IPS-11a (cell line): ENCODE results near the gene THBD.

ENCODE experiments used
- H3K4me3 ChIP-seq: one replicate; pipeline ENCODE4 v1.5.1; 2013; ENCODE audit warnings: low read depth, low read length, control low read depth

THBD gene

DNA sequence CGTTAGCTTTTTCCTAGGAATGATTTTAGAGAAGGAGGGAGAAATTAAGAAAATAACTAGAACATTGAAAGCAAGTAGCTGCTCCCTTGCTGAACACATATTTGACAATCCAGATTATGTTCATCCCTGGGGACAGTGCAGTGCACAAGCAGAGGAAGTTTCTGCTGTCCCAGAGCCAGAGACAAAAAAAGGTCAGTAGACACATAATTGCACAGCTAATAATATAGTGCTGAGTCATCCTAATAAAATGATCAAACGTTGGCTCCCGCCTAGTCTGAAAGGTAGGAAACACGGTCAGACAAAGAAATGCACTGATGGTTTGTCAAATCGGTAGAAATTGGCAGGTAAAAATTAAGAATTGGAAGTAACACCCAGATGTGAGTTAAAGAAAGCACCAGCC, 36.0 kb downstream of the THBD start:
- H3K4me3 ChIP-seq, result no peak overlapping the region

DNA sequence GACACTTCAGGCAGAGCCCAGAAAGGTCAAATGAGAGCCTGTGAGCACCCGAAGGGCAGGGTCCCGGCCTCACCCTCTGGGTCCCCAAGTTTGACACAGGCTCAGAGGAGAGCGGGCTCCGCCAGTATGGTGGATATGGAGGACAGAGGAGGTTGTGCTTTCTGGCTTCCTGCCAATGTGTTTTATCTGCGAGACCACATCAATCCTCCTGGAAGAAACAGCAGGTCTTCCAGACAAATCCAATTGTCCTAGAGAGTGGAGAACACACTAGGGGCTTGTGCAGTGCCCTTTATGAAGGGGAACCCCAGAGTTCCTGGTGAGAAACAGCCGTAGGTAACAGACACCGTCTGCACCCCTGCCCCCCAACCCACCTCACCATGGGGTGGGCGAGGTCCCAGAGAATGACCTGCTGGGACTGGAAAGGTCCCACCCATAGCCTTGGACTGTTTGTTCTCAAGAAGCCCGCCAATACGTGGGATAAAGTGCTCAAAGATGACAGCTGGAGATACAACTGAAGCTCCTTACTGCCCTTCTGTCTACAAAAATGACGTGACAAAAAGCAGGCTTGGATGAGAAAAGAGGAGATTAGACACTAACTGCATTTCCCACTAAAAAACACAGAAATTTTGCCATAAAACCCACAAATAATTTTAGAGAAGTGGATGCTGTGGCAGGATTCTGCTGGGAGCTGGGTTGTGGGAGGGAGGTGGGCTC, 38.3 kb downstream of the THBD start:
- no peak overlapping the region for H3K4me3 ChIP-seq

DNA sequence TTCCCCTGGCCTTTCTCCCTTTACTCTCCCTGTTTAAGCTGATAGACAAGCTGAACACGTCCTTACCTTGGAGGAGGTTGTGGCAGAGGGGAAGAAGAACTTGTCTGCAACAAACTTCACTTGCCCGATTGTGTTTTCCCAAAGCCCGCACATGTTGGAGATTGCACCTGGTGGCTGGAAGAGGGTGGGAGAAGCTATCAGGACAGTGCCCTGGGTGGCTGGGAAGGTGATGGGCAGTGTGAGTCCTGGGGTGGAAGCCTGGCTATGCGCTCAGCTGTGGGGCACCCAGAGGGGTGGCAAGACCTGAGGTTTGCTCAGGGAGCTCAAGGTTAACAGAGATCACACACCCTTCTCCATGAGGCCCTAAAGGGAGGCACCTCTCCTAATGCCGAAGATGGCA, 39.4 kb downstream of the THBD start:
- H3K4me3 ChIP-seq, result no peak overlapping the region

DNA sequence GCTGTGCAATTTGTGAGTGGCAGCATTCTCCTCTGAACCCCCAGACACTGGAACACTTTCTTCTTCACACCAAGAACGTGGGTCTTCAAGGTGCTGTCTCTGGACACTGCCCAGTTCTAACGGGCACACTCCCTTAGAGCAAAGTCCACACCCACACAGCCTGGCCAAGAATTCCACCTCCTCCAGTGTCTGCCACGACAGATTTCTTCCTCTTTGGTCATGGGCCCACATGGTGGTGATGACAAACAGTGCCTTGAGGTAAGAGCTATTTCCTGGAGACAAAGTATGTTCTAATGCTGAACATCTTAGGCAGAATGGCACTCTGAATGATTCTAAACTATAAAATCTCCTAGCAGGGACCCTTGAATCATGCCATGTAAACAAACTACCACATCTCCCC, 39.8 kb downstream of the THBD start:
- no peak overlapping the region for H3K4me3 ChIP-seq

DNA sequence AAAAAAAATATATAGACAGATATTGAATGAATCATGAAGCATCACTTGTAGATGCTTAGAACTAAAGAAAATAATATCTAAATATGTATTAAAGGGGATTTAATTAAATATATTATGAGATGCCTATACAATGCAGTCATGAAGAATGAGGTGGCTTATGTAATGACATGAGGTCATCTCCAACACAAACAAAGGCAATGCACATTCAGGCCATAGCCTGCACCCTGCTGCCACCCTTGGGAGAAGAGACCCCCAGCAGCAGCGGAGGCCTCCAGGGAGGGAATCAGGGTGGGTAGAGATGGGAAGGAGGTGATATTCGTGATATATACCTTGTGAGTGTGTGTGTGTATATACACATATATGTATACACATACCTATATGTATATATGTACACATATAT, 40.8 kb downstream of the THBD start:
- no peak overlapping the region for H3K4me3 ChIP-seq

DNA sequence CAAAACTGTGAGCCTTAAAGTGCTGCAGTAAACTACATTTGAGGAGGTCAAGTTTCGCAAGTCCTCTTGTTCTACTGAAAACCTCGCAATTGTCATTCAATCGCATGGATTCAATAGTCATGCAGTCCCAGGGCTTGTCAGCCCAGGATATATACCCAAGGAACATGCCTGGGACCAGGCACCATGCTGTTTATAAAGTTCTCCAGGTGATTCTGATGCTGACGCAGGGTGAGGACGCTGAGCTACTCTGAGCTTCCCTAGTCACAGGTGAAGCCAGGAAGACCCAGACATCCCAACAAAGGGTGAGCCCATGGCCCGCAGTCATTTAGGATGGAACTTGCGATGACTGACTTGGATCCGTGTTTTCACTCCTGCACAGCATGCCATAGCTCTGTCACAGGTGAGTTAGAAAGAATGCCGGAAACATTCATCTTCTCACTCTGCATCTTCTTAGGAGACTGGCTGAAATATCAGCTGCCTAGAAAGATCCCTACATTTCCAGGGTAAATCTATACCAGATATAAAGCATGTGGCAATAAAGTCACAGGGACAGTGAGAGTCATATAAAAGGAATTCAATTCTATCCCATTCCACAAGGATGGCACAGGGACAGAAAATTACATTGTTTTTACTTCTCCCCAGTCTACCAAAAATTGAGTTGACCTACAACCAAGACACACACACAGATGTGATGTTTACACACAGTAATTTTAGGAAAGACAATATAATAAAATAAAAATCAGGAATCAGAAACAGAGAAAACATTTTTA, 41.4 kb downstream of the THBD start:
- H3K4me3 ChIP-seq, result no peak overlapping the region

DNA sequence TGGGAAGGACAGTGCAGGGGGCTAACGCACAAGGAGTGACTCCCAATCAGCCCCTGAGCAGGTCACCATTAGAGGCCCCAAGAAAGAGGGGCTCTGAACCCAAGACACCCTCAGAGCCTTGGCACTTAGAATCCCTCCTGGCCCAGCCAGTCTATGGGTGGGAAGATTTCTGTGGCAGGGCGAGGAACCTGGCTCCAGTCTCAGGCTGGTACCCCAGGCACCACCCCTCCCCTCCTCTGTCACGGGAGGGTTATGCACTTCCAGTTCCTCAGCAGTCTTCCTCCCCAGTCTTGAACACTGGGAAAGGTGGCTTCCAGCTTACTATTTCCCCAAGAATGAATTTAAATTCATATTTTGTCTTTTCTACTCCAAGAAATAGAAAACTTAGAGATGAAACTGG, 42.0 kb downstream of the THBD start:
- H3K4me3 ChIP-seq, result no peak overlapping the region

DNA sequence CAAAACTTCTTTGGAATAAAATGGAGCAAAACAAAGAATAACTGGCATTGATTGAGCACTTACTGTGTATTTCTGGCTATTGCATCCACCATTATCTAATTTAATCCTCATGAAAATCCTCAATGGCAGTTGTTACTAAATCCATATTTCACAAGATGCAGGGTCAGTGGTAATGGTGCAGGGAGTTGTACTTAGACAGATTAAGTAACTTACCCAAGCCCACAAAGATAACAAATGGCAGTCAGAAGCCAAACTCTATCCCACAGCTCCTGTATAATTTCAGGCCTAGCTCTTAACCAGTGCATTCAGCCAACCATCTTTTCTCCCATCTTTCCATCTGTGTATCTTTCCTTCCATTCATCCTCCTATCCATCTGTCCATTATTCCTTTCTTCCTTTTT, 43.7 kb downstream of the THBD start:
- H3K4me3 ChIP-seq, result no peak overlapping the region

DNA sequence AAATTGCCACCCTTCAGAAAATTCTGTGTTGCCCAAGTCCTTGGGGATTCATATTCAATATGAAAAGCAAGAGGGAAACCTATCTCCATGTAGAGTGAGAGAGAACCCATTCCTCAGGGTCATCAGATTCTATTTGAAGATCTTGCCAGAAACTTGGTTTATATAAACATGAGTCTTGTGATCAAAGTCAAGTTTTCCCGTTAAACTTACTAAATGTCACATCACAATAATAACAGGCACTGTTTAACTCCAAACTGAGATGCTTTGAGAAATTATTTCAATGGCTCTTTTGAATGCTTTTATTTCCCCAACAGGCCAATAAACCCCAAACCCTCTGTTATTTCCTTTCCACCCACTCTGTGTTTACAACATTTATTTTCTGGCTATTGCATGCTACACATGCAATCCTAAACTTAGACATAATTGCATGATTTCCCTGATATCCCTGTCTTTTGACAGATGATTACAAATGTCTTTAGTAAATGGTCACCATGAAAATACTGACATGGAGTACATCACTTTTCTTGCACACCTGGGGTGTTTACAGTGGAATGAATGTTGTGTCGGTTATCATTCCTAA, 45.5 kb downstream of the THBD start:
- H3K4me3 ChIP-seq, result no peak overlapping the region

DNA sequence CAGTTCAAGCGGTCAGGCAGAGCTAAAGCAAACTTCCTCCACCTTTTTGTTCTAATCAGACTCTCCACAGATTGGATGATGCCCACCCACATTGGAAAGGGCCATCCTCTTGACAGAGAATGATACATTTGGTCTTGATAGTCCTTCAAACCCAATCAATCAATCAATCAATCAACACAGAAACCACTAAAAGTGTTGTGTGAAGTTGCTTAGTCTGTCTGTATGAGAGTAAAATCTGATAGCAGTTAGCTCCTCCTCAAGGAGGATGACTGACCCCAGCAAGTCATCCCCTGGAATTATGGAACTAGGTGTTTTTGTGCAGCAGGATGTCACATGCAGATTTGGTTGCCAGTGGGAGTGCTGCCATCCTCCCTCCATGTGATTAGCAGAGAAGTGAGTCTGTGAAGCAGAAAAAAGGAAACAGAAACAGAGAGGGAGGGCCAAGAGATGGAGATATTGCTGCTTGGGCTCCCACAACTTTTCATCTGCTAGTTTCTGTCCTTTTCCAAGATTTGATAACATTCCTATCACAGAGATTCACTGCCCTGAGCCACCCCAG, 46.3 kb downstream of the THBD start:
- no peak overlapping the region for H3K4me3 ChIP-seq

DNA sequence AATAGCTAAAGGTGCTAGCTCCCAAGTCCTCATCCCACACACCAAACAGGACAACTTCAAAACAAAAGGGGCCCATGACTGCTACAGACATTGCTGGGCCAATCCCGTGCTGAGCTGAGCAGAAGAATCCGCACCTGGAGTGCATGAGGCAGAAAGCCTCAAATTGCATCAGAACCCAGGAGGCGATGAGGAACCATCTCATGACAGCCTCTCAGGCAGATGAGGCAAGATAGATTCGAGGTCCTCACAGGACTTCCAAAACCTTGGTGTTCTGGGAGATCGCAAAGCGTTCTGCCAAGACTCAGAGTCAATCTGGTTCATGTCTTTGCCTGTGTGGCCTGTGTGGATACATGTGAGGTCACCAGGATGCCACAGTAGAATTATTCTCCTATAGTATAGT, 47.2 kb downstream of the THBD start:
- no peak overlapping the region for H3K4me3 ChIP-seq

DNA sequence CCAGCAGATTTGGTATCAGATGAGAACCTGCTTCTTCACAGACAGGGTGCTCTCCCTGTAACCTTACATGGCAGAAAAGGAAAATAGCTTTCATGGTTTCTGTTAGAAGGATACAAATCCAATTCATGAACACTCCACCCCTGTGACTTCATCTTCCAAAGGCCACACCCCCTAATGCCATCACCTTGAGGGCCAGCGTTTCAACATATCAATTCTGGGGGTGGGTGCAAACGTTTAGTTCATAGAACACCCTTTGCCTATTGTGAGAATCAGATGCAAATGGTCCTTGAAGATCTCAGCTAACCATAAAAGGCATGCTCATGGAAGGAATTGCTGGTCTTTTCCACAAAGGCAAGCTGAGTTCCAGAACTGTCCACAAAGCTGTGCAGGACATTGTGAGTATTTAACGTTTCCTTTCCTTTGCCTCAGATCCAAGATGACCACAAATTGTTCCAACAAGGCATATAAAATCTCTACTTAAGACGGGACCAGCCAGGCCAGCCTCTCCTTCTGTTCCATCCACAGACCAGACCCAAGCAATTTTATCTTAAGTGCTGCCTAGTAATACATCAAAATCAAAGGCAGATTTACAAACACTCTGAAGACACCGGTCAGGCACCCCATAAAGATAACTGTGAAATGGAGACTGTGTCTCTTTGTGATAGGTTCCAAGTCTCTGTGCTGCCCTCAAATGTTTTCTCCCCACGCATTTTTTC, 49.1 kb downstream of the THBD start:
- H3K4me3 ChIP-seq, result no peak overlapping the region

DNA sequence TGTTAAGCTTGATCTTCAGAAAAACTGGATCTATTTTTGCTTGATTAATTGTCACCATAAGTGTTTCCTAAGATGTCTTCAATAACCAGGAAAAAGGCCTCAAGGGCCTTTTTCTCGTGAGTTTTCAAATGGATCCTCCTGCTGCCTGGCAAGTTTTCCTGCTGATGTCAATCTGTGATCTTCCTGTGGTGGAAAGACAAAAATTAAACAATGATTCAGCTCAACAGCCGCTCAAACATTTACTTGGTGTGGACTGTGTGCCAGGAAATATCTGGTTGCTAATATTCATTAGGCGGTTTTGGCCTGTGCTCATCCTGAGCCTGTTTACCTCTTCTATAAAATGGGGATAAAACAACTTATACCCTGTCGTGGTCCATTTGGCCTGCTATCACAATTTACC, 49.7 kb downstream of the THBD start:
- H3K4me3 ChIP-seq, result no peak overlapping the region

DNA sequence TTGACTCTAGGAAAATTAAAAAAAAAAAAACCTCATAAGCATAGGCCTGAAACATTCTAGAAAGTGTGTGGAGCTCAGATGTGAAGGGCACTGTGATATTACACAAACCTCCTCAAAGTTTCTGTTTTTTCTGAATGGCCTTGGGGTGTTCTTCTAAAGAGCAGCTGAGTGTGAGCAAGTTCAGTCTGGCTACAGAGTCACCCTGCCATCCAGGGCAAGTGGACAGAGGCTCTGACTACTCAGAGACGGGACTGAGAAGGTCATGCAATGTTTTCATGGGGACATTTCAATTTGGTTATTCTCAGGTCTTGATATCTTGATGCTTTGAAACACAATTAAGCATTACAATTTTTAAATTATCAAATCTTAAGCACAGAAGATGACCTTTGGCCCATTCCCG, 51.0 kb downstream of the THBD start:
- no peak overlapping the region for H3K4me3 ChIP-seq

DNA sequence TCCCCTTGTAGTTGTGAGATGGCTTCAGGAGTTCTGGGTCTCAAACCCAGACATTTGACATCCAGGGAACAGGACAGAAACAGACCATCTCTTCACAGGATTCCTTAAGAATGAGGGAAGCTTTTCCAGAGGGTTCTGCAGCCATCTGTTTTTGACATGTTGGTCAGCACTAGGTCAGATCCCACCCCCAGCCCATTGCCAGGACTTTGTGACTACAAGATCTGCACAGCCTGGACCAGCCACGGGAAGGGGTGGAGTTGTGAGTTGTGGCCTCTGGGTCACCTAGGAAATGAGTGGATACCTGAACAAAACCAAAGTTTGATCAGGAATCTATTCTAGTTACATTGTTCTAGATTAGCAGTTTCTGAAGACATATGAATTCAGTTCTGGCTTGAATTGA, 53.5 kb downstream of the THBD start:
- no peak overlapping the region for H3K4me3 ChIP-seq
